Globus pallidus (tissue), 1 donor: ENCODE results near the gene FAM131A.

Experiments used
- DNase-seq: peaks from one replicate; pipeline ENCODE4 v3.0.0-alpha.2; 2015; ENCODE audit warnings: low spot score

Gene FAM131A

DNA sequence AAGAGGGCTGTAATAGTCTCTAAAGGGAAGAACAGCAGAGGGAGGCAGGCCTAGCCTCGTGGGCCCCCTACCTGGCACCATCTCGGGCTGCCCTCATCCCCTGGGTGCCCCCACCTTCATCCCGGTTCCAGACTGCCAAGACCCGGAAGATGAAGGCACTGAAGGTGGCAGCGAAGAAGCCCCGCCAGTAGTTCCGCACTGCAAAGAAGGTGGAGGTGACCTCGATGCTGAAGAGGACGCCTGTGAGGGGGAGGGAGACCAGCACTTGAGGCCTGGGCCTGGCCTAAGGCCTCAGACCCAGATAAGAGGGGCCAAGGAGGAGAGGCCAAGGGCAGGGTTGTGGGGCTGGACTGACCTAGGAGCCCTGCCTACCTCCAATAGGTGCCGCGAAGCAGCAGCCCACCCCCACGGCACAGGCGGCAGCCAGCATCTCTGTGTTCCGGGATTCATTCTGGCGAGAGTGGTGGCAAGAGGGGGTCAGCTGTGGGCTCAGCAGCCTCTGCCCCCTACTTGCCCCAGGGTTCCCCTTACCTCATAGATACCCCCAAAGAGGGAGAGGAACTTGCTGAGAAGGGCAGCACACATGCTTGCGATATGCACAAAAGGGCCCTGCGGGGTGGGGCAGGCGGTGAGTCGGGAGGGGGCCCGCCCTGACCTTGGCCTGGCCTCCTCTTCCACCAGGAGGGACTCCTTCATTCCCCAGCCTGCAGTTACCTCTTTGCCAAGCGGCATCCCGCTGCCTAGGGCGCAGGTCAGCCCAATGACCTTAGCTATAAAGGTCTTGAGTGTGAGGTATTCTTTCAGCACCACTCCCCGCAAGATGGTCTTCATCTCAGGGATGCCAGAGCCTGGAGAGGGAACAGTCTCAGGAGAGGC, 20.1 kb downstream of the FAM131A start:
- no peak for DNase-seq

DNA sequence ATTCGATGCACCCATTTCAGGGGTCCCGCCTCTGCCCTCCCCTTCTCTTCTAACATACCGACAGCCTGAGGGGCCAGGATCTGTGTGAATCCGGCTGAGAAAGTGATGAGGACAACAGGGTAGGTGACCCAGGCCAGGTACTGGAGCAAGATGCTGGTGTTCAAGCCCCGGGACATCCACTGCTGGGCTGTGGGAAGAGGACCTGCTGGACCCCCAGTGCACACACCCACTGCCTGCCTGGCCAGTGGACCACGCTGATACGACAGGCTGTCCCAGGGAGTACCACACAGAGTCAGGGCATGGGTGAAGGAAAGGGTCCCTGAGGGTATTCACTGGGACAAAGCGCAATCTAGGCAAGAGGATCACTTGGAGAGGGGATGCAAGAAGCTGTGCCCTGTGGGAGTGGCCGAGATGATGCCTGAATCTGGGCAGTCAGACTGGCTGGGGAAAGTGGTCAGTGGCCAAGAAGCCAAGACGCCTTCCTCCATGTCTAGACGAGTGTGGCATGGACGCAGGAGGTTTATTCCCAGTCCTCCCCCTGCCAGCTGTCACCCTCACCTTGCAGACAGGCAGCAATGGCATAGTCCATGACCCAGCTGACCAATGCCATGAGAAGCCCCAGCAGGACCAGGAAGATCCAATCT, 20.8 kb downstream of the FAM131A start:
- DNase-seq = no peak

DNA sequence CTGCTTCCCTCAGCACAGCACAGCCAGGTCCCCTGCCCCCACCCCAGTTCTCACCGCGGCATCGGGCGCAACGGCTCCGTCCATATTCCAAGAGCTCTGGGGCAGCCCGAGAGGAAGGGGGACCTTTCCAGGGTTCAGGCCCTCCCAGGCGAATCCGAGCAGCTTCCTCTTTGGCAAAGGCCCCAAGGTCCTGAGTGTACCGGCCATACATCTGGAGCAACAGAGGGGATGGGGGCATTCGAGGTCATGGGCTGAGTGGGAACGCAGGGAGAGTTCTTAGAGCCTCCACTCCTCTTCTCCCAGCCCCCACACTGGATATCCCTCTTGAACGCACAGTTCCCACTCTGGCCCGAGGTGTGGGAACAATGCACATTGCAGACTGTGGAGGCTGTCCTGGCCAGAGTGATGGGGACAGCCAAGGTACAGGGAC, 21.5 kb downstream of the FAM131A start:
- DNase-seq = no peak

DNA sequence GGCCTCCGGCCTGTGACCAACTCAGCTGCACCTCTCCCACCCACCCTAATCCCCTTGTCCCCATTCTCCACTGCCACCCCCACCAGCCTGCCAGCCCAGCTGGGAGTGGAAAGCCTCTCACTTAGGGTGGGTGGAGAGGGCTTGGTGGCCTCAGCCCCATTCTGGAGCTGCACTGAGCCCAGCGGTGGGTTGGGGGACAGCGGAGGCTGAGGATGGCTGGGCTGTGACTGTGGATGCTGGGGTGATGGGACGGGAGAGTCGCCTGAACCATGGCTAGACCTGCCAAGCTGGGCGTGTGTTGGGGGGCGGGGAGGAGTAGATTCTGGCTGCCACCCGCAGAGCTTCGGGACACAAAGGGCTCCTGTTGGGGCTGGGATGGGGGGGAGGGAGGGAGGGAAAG, 22.2 kb downstream of the FAM131A start:
- DNase-seq = peak; percentile 90

DNA sequence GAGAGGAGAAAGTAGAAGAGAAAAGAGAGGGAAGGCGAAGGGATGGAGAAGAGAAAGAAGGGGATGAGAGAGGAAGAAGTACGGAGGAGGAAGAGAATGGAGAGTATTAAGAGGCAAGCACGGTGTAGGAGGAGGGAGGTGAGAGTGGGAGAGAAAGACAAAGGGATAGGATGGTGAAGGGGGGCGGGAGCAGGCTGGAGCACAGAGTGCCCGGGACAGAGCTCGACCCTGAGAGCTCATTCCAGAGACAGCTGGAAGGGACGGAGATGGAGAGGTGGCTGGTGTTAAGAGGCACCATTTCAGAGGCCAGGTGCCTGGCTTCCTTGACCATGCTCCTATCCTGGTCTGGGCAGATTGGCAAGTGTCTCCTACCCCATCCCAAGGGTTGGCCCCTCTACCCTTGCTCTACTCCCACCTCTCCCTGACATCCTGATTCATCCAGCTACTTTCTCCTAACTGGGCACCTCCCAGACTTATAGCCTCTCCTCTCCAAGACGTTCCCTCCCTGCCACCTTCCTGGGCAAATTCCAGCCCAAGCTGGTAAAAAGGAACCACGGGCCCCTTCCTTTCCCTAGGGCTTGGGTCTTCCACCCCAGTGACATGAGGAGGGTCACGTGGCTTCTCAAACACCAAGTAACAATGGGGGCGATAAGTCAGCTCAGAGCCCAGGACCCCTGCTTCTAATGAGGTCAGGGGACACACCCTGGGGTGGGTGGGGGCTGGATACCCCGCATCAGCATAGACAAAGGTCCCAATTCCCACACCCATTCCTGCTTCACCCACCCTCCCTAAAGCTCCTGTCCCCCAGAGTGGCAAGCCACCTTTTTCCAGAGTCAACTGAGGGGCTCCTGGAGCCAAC, 22.9 kb downstream of the FAM131A start:
- DNase-seq = peak; percentile 51

DNA sequence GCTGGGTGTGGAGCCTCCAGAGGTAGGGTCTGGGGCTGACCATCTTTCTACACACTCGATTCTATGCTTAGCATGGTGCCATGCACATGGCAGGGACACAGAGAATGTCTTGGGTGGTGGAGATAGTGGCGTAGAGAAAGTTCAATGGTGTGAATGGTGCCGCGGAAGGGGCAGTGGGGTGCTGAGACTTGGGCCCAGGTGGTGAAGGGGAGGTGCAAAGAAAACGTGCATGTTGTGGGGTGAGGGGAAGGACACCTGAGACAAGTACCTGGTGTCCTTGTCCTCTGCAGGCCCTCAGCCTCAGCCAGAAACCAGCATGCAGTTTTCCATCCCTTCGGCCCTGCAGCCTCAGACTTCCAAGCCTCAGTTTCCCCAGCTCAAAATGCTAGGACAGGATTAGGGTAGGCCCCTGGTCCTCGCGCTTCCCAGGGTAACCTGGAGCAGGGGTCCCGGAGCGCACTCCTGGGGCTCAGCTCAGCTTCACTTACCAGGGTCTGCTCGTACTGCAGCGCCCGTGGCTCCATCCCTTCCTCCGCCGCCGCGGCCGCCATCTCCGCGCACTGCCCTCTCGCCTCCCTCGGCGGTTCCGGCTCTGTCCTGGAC, 23.6 kb downstream of the FAM131A start:
- peak; percentile 29 for DNase-seq

DNA sequence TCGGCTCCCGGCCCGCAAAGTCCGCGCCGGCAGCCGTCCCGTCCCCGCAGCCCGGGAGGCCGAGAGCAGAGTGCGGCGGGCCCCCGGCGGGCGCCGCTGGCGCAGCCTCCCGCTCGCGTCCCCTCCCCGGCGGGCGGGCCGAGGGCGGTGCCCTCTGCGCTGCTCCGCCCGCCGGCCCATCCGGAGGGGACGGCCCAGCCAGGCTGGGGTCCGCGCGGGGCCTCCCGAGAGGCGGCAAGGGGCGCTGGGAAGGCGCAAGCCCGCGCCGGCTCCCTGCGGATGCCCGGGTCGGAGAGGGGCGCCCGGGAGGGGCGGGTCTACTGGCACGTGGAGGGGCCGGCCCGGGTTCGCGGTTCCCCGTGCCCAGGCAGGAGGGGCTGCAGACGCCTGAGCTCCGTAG, 24.1 kb downstream of the FAM131A start, which contains the start of the genes CLCN2 and POLR2H:
CLCN2 (minus strand) TSS at position 74 of the 400 bp plus-strand sequence. CDS start 126 bp downstream, outside the sequence.
POLR2H (plus strand) TSS at position 179 of the 400 bp plus-strand sequence. CDS start 1,783 bp downstream, outside the sequence.
- peak; percentile 81 for DNase-seq

DNA sequence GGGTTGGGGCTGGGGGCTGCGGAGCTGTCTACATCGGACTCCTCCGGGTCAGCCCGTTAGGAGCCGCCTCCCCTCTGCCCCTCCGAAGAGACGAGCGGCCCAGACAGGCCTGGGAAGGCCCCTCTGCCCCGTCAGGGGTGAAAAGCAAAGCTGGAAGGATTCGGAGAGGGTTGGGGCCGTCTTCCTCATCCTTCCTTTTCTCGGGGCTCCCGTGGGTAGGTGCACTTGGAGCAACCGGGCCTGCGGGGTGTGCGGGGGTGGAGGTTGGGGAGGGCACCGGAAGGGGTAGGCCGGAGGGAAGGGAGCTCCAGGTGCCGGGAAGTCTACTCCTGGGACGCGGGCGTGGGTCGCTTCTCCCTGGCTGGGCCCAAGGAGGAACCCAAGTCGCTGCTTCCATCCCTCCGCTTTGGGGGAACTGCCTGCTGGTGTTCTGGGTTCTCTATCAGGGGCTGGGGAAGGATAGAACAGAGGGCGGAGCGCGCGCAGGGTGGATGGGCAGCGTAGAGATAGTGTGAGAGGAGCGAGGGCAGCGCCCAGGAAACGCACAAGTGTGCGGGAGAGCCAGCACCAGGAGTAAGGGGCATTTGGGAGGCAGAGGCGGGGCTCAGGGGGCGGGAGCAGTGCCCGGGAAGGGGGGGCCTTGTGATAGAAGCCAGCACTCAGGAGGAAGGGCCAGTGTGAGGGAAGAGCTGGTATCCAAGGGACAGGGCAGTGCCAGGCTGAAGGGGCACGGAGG, 24.7 kb downstream of the FAM131A start:
- no peak for DNase-seq

DNA sequence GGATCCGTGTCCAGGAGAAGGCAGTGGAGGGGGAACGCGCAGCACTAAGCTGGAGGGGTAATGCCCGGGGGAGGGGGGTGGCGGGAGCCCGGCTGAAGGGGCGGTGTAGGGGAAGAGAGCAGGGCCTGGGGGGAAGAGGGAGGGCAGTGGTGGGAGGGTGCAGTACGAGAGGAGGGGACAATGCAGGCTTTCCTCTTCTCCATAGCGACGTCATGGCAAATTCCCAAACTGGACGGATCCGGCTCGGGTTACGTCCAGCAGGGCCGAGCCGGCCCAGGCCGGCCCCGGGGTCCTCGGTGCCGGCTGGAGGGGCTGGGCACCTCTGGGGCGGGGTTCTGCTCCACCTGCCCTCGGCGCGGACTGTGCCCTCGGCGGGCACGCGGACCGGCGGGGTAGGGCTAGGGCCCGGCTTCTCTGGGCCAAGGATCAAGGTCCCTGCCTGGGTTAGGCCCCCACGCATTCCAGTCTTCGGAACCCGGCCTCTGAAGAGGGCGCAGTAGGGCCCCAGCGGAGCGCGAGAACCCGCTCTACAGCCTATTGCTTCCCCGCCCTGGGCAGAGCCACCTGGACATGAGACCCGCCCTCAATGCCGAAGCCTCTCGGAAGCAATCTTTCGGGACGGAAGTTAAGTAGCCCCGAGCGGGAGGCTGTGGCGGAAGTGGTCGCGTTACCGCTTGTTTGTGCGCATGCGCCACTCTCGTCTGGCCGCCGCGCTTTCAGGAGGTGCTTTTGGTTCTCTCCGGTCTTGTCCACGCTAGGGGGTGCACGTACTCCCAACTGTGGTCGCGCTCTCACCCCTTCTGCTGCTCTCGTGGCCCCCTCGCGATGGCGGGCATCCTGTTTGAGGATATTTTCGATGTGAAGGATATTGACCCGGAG, 25.5 kb downstream of the FAM131A start:
- DNase-seq = peak; percentile 94

DNA sequence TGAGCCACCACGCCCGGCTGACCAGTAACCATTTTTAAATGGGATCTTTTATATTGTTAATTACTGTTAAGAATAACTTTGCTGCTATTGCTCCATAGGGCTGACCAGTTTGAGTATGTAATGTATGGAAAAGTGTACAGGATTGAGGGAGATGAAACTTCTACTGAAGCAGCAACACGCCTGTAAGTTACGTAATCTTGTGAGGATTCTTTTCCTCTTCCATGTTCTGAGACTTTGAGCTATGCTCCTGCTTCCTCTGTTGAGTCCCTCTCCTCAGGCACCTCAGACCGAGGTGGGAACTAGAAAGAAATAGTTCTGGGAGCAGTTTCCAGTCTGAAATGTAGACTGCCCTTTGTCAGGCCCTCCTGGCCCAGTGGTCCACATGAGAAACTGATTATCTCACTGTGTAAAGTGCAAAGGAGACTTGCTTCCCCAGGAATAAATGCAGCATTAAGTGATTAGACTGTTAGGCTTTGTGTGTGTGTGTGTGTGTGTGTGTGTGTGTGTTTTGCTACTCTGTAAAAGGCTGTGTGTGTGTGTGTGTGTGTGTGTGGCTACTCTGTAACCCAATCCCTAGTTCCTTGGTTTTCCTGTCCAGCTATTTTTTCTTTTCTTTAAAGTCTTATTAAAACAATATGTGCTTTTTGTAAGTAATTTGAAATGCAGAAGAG, 29.4 kb downstream of the FAM131A start:
- DNase-seq = no peak

DNA sequence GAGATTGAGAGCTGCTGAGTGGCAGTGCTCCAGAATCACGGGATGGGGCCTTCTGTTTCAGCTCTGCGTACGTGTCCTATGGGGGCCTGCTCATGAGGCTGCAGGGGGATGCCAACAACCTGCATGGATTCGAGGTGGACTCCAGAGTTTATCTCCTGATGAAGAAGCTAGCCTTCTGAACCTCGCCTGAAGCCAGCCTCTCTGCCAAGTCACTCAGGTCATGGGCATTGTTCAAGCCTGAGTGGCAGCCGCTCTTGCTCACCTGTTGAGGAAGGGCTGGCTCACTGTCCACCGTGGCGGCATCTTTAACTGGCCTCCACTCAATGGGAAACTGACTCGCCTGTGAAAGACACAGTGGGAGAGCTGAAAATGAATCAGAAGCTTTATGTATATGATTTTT, 30.7 kb downstream of the FAM131A start:
- DNase-seq = no peak

DNA sequence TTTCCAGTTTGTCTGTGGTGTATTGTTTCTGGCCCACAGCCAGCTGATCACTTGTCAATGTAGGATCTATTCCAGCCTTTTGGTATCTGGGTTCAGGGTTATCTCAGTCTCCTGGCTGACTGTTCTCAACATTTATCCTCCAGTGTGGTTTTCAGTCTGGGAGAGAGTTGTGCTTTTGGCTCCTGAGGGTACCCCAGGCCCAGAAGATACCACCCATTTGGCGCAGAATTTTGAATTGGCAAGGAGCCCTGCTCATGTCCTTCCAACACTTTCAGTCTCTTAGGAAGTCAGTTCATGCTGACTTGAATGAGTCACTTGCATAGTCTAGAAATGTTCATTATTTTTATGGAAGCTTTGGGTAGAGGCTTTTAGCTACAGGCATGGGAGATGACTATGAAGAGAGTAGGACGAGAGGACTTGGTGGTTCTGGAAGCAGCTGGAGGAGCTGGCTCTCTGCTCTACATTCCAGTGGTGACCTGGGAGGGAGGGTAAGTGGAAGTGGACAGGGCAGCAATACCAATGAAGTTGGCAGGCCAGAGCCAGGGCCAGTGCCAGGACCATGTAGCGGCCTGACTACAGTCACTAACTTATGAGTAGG, 31.3 kb downstream of the FAM131A start:
- DNase-seq = peak; percentile 52

DNA sequence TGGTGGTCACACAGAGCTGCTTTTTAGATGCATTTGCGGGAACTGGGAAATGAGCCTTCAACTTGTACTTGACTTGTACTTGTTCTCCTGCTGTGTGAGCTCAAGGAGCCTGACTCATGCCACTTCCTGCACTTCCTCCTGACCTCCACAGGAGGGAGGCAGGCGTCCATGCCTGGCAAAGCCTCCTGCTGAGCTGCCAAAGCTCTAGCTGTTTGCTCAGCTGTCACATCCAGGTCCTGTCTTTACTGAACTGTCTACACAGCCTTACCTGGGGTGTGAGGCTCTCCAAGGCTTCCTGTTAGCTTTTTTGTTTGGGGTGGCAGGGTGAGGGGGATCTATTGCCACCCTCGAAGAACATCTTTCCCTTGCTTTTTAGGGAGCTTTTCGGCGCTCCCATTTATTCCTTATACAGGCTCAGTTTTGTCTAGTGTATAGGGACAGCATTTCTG, 34.2 kb downstream of the FAM131A start:
- peak; percentile 78 for DNase-seq

DNA sequence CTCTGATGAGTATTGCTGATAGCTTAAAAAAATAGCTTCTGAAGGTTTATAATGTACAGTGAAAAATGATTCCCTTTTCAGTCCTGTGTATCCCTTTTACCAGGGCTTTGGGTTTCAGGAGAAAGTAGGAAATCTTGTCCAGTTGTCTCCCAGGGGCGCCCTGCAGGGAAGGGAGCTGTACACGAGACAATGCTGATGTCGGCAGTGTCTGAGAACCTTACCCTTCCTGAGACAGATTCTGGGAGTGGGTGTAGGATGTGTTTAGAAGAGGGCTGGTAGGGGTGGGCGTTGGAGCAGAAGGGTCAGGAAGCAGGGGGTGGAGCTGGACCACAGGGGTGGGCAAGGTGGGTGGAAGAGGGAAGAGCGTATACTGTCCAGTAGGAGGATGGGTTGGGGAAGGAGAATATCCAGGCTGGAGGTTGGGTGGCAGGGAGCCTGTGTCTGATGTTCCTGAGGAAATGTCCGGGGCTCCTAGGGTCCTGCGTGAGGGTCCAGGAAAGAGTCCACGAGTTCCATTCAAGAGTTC, 35.0 kb downstream of the FAM131A start:
- no peak for DNase-seq

DNA sequence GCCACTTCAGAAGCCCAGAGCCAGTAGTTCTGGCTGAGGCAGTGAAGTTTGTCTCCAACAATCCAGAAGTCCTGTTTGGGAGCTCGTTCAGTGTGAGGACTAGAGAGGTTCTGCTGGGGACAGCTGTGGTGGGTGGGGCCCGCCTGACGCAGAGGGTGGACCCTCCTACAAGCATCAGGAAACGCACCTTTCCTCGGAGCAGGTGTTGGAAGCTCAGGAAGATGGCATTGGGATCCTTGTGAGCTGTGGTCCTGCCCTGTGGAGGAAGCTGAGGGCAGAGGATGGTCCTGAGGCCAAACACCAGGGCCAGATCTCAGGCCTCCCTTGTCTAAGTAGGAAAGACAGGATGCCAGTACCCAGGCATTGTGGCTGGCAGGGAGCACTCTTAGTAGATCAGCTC, 35.5 kb downstream of the FAM131A start:
- no peak for DNase-seq

DNA sequence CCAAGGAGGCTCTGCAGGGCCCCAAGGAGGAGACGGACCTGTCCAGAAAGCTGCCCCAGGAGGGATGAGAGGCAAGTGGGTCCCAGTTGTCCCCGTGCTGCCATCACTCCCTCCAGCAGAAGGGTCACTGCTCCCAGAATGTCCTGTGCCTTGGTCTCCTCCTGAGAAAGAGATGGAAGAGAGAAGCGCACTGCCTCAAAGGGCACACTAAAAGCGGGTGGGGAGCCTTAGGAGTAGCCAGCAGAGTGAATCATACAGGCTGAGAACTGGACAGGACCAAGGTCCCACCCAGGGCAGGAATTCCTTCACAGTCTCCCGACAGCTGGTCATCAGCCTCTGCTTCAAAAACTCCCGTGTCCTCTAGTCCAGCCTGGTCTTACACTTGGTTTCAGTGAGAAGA, 36.0 kb downstream of the FAM131A start:
- DNase-seq = no peak

DNA sequence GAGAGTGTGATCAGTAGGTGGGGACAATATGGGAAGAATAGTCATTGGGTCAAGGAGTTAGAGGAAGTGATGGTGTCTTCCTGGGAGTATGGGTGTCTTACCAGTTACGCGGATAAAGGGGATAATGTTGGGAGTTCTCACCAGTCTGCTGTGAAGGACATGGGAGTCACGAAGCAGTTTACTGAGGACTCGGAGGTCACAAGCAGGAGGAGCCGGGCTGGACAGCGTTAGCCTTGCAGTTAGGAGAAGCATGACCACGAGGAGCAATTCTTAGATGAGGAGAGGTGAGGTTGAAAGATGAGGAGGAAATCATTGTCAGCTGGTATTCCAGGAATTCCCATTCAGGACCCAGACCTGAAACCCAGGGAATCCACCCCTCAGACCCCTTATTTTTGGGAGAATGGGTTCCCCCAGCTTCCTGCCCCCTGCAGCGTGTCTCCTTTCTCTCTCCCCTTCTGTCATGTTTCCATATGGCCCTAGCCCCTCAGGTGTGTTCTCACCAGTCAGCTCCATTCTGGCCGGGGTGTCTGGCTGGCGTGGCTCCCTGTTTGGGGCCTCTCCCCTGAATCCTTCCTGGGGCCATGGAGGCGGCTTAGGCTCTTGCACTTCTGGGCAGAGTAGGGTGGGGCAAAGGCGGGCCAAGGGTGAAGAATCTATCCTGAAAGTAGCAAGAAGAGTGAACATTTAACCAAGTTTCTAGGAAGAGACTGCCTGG, 38.5 kb downstream of the FAM131A start:
- DNase-seq = no peak

DNA sequence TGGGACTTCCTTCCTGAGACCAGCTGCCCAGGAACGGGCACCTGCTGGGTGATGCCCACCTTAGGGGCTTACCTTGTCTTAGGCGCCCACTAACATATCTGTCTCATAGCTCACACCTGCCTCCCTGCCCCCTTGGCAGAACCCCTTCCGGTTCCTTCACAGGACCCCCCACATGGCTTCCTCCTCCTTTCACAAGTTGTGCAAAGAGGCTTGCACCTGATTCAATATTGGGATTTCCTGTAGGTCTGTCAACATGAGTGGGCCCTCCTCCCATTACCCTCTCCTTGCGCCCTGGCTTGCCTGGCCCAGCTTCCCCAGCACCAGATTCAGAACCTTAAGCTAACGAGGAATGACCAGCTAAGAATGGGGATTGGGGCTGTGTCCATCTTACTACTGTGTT, 40.0 kb downstream of the FAM131A start:
- DNase-seq = no peak
